Esophagus muscularis mucosa (tissue), 4 donors: ENCODE results near the gene PARP14. TPM values are rescaled to one million over a fixed set of nuclear protein-coding genes. Genes with fewer than 3 reads are reported as not detected.
"Not testable (repeated sequence)": the region's sequence is repeated elsewhere in the genome, so short reads cannot be mapped to it uniquely, and the experiment has no call there.

Experiments used
- DNase-seq: peaks from one replicate; pipeline ENCODE4 v3.0.0-alpha.2; 2017; ENCODE audit errors: extremely low spot score
- H3K27ac ChIP-seq, 4 donors: fragments of 200-600 bp; sonication (generic); replicated peaks in 1 of 4; 1 replicate in 3 of 4; 2 replicates in 1 of 4; pipeline ENCODE4 v1.5.1; 2016 to 2019; ENCODE audit warnings: mild to moderate bottlenecking in 1 of 4
- H3K27me3 ChIP-seq, 4 donors: fragments of 200-600 bp; sonication (generic); one replicate each; pipeline versions ENCODE4 v1.5.1 to v1.6.0; 2016 to 2019
- H3K36me3 ChIP-seq, 4 donors: fragments of 200-600 bp; sonication (generic); one replicate each; pipeline ENCODE4 v1.5.1; 2016 to 2019
- H3K4me1 ChIP-seq, 4 donors: fragments of 200-600 bp; sonication (generic); one replicate each; pipeline ENCODE4 v1.5.1; 2016 to 2019
- H3K4me3 ChIP-seq, 4 donors: fragments of 200-600 bp; sonication (generic); 1 replicate in 2 of 4; 2 replicates in 2 of 4; pipeline ENCODE4 v1.5.1; 2016 to 2019; ENCODE audit warnings: mild to moderate bottlenecking in 4 of 4, moderate library complexity in 1 of 4
- H3K9me3 ChIP-seq, 4 donors: fragments of 200-600 bp; sonication (generic); 1 replicate in 3 of 4; 2 replicates in 1 of 4; pipeline ENCODE4 v1.5.1; 2016 to 2019
- EP300 ChIP-seq: sonication (generic); formaldehyde crosslinking; IDR thresholded peaks from one replicate; pipeline ENCODE4 v1.6.1; 2017; ENCODE audit warnings: antibody characterized with exemption
- POLR2A ChIP-seq: fragments of 450-650 bp; IDR thresholded peaks from one replicate; pipeline ENCODE4 v1.6.1; 2017; ENCODE audit warnings: antibody characterized with exemption, moderate library complexity, mild to moderate bottlenecking, low read depth
- POLR2AphosphoS5 ChIP-seq, 2 donors: sonication (generic); formaldehyde crosslinking; IDR thresholded peaks; one replicate each; pipeline ENCODE4 v1.6.1; 2017; ENCODE audit warnings: antibody characterized with exemption in 2 of 2
- WGBS: methylation state at CpG from one replicate; pipeline ENCODE4 v1.1.5; 2018; 5-methylcytosine and 5-hydroxymethylcytosine counted together
- intact Hi-C: fragments of 100-400 bp; cut with DNase I; formaldehyde crosslinking; loops from one replicate; pipeline ENCODE4 v1.15.1; 2023
- total RNA-seq, 4 donors: library from RNA; depleted of rRNA; stranded (reverse); fragments of >200 nt; gene quantifications; one replicate each; pipeline versions ENCODE4 v1.1.0 to v1.2.1, GENCODE V29; 2016
- TF ChIP-seq, protein P1 (sequence below), 3 experiments: fragments of 200-600 bp in 2 of 3; fragments of 450-650 bp in 1 of 3; sonication (generic) in 2 of 3; IDR thresholded peaks; one replicate each; pipeline ENCODE4 v1.5.1; 2017 to 2019; ENCODE audit warnings: antibody characterized with exemption in 3 of 3, mild to moderate bottlenecking in 2 of 3, moderate library complexity in 1 of 3

PARP14 gene
- total RNA-seq, 4 donors from 2014 or later, result 21.4 to 34.1 (median 22.5) TPM

DNA sequence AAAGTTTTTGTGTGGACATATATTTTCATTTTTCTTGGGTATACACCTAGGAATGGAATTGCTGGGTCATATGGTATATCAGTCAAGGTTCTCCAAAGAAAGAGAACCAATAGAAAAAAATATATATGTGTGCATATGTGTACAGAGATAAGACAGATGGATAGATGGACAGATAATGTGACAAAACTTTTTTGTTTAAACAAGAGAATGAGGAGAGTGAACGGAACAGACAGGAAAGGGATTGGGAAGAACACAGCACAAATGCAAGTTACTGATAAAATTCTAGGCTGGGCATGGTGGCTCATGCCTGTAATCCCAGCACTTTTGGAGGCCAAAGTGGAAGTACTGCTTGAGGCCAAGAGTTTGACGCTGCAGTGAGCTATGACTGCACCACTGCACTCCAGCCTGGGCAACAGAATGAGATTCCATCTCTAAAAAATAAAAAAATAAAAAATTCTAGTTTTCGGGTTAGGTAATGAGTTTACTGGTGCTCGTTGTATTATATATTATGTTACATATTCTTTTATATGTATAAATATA, 63.0 kb downstream of the PARP14 start:
- Histone ChIP-seq H3K27ac (no peak overlapping the region), H3K4me1 (no peaks in the 10 kb centered on the region), H3K9me3 (no peaks in the 10 kb centered on the region), H3K36me3 (peaks cover 14 to 49% (median 27%) of the 10 kb centered on the region in 4 donors), H3K27me3 (no peaks in the 10 kb centered on the region), H3K4me3 (no peak overlapping the region)
- intact Hi-C loops, result no loop called here
- no peak for TF ChIP-seq EP300
- no peak for TF ChIP-seq POLR2AphosphoS5 (IDR thresholded peaks at IDR 0.05)
- no peak for TF ChIP-seq POLR2A
- TF ChIP-seq, protein P1, sequence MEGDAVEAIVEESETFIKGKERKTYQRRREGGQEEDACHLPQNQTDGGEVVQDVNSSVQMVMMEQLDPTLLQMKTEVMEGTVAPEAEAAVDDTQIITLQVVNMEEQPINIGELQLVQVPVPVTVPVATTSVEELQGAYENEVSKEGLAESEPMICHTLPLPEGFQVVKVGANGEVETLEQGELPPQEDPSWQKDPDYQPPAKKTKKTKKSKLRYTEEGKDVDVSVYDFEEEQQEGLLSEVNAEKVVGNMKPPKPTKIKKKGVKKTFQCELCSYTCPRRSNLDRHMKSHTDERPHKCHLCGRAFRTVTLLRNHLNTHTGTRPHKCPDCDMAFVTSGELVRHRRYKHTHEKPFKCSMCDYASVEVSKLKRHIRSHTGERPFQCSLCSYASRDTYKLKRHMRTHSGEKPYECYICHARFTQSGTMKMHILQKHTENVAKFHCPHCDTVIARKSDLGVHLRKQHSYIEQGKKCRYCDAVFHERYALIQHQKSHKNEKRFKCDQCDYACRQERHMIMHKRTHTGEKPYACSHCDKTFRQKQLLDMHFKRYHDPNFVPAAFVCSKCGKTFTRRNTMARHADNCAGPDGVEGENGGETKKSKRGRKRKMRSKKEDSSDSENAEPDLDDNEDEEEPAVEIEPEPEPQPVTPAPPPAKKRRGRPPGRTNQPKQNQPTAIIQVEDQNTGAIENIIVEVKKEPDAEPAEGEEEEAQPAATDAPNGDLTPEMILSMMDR (IDR thresholded peaks at IDR 0.05), result no peak
- WGBS, result over 99% methylated on average over 4 of the region's 4 CpGs
- DNase-seq, result no peak

DNA sequence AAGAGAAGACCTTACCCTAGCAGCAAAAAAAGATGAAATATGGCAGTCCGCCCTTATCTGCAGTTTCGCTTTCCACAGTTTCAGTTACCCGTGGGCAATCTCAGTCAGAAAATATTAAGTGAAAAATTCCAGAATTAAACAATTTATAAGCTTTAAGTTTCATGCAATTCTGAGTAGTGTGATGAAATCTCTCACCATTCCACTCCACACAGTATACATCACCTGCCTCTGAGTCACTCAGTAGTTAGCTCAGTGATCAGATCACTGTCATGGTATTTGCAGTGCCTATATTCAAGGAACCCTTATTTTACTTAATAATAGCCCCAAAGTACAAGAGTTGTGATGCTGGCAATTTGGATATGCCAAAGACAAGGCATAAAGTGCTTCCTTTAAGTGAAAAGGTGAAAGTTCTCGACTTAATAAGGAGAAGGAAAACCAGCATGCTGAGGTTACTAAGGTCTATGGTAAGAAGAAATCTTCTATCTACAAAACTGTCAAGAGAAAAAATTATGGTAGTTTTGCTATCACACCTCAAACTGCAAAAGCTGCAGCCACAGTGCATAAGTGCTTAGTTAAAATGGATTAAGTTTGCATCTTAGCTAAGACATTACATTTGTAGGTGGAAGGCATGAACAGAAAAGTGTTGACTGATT, 64.9 kb downstream of the PARP14 start:
- WGBS, result 91% methylated on average over 4 of the region's 4 CpGs
- Histone ChIP-seq H3K4me1 (no peaks in the 10 kb centered on the region), H3K9me3 (no peaks in the 10 kb centered on the region), H3K36me3 (peaks cover 3 to 33% (median 12%) of the 10 kb centered on the region in 4 donors), H3K27ac (no peak overlapping the region), H3K27me3 (no peaks in the 10 kb centered on the region), H3K4me3 (no peak overlapping the region)
- no peak for TF ChIP-seq POLR2AphosphoS5 (IDR thresholded peaks at IDR 0.05)
- no peak for TF ChIP-seq EP300
- TF ChIP-seq, protein P1 (IDR thresholded peaks at IDR 0.05), result no peak
- no peak for TF ChIP-seq POLR2A
- DNase-seq, result no peak
- intact Hi-C loops, result no loop called here

DNA sequence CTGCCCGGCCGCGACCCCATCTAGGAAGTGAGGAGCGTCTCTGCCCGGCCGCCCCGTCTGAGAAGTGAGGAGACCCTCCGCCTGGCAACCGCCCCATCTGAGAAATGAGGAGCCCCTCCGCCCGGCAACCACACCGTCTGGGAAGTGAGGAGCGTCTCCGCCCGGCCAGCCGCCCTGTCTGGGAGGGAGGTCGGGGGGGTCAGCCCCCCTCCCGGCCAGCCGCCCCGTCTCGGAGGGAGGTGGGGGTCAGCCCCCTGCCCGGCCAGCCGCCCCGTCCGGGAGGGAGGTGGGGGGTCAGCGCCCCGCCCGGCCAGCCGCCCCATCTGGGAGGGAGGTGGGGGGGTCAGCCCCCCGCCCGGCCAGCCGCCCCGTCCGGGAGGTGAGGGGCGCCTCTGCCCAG, 66.7 kb downstream of the PARP14 start:
- WGBS, result no CpG with 5 or more reads among the region's 35 CpGs
- intact Hi-C loops, H3K27me3 ChIP-seq, H3K4me1 ChIP-seq, DNase-seq, H3K4me3 ChIP-seq, H3K9me3 ChIP-seq, H3K27ac ChIP-seq: not testable (repeated sequence)
- peaks cover 0 to 39% (median 10%) of the 10 kb centered on the region in 4 donors for H3K36me3 ChIP-seq

DNA sequence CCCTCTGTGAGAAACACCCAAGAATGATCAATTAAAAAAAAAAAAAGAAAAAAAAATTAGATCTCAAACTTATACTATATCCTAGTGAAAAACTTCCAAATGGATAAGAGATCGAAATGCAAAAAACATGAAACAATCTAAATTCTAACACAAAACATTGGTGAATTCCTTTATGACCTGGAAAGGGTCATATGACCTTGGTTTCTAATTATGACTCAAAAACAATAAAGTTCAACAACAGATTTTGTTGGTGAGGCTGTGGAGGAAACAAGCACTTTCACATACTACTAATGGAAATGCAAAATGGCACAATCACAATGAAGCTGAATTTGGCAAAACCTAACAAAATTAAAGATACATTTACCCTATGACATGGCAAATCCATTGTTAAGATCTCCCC, 67.7 kb downstream of the PARP14 start:
- Histone ChIP-seq H3K4me3 (no peak overlapping the region), H3K27ac (no peak overlapping the region), H3K27me3 (no peaks in the 10 kb centered on the region), H3K36me3 (peaks cover 0 to 39% (median 8%) of the 10 kb centered on the region in 4 donors), H3K9me3 (no peaks in the 10 kb centered on the region), H3K4me1 (no peaks in the 10 kb centered on the region)
- WGBS, result 100% methylated on average over 1 of the region's 1 CpG
- intact Hi-C loops, result no loop called here
- no peak for DNase-seq
- TF ChIP-seq POLR2A, result no peak
- no peak for TF ChIP-seq EP300
- TF ChIP-seq POLR2AphosphoS5 (IDR thresholded peaks at IDR 0.05), result no peak
- TF ChIP-seq, protein P1 (IDR thresholded peaks at IDR 0.05), result no peak

DNA sequence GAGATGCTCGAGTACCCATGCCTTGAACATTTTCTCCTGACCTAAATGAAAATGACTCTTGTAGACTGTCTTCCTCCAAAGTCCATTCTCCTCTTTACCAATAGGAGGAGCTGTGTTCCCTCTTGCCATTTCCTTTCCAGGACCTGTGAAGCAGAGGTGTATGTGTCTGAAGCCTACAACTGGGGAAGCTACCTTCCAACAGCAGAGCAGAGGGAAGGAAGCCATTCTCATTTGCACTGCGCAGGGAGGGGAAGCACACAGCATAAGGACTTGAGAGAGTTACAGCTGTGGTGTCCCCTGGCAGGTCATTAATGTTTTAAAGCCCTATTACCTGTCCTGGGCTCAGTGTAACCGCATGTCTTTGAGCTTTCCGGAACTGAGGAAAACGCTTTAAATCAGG, 74.3 kb downstream of the PARP14 start:
- Histone ChIP-seq H3K27ac (no peak overlapping the region), H3K27me3 (no peaks in the 10 kb centered on the region), H3K4me1 (peaks cover 0 to 2% (median 0%) of the 10 kb centered on the region in 4 donors), H3K36me3 (peaks cover 11 to 52% (median 25%) of the 10 kb centered on the region in 4 donors), H3K9me3 (no peaks in the 10 kb centered on the region), H3K4me3 (no peak overlapping the region)
- intact Hi-C loops, result no loop called here
- TF ChIP-seq POLR2A, result no peak
- TF ChIP-seq, protein P1 (IDR thresholded peaks at IDR 0.05), result peak; percentile 42 to 72 (median 47)
- WGBS, result 86% methylated on average over 5 of the region's 5 CpGs
- DNase-seq, result no peak
